ENCODE results near the gene ZNF71.

DNA sequence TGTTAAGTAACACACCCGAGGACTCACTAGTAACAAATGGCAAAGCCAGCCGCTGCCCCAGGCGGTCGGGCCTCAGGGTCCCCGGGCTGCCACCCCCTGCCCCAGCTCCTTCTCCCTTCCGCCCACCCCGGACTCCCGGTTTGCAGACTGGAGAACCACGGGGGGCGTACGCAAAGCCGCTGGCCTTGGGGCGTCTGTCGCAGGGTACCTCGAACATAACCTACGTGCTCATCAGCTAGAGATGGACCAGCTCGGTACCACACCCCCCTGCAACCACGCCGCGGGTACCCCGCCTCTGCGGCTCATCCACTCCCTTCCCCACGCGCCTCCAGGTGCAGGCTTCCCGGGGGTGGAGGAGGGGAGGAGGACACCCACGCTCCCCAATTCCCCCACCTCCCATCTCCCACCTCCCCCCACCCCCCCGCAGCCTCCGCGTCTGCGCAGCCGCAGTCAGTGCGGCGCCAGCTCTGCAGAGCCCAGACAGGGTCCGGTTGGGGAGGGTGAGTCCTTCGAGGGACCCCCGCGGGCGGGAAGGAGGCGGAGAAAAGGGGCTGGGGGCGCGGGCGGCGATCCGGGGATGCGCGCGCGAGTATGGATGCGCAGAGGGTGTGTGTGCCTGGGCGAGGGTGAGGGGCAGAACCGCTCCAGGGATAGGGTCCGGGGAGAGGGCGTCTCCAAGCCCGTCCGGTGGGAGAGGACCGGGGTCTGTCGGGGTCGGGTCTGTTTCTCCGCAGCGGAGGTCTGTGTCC lies 47.8 kb downstream of the ZNF71 start, which contains the start of gene SMIM17:
- TF ChIP-seq CTCF (conservative IDR thresholded peaks at IDR 0.05; ENCODE audit: low read length) (no peak), EZH2phosphoT487 (IDR thresholded peaks at IDR 0.05; ENCODE audit: borderline replicate concordance, low read depth, low read length) (no peak)
